ENCODE measurements around the gene FAF2. TPM values are rescaled to one million over a fixed set of nuclear protein-coding genes. Genes with fewer than 3 reads are reported as not detected.

The FAF2 gene
- 48.1 and 49.2 TPM in 2 replicates for total RNA-seq

GRCh38 chr5:176447978-176448608, at the start of gene FAF2:
Gene FAF2, plus strand, starts transcription at chr5:176448385. Its CDS starts 23 bp downstream, at chr5:176448408.

GRCh38 chr5:176415952-176416924, 31.9 kb upstream of the FAF2 start, which contains the start of gene CLTB:
Gene CLTB, minus strand, starts transcription at chr5:176416539. Its CDS starts 176 bp downstream, at chr5:176416363.

GRCh38 chr5:176536902-176537553, 88.8 kb downstream of the FAF2 start, which contains the start of gene RNF44:
Gene RNF44, minus strand, starts transcription at chr5:176537402. Its CDS starts 4,930 bp downstream, at chr5:176532472.

GRCh38 chr5:176548967-176549444, 100.8 kb downstream of the FAF2 start, which contains the start of gene CDHR2:
Gene CDHR2, plus strand, starts transcription at chr5:176549342. Its CDS starts 16,011 bp downstream, at chr5:176565353.

Small RNAs within 50 kb of the gene (small RNA-seq; reads per million reads assigned to genes)
- not detected for gene AC010297.1 (ENCODE audit: low replicate concordance)
- gene RF00019 (ENCODE audit: low replicate concordance) = not detected
- gene RN7SL684P (ENCODE audit: low replicate concordance) = not detected

Other genes with a start within 250 kb of the FAF2 start
- 7.9 TPM in 2 replicates for gene SIMC1, start 210.0 kb upstream of the FAF2 start, total RNA-seq
- gene KIAA1191, start 86.6 kb upstream of the FAF2 start, total RNA-seq = 72.9 and 126 TPM in 2 replicates
- gene ARL10, start 82.9 kb upstream of the FAF2 start, total RNA-seq = 9.4 and 11.6 TPM in 2 replicates
- 15.9 and 19.5 TPM in 2 replicates for gene NOP16, start 59.8 kb upstream of the FAF2 start, total RNA-seq
- gene HIGD2A, start 59.6 kb upstream of the FAF2 start, total RNA-seq = 29.6 and 39.8 TPM in 2 replicates
- gene CLTB, start 31.8 kb upstream of the FAF2 start, total RNA-seq = 77.5 and 102 TPM in 2 replicates
- gene RNF44, start 89.0 kb downstream of the FAF2 start, total RNA-seq = 6.1 and 6.9 TPM in 2 replicates
- gene CDHR2, start 101.0 kb downstream of the FAF2 start, total RNA-seq = not detected in 2 replicates
- 1.8 and 11.9 TPM in 2 replicates for gene GPRIN1, start 161.8 kb downstream of the FAF2 start, total RNA-seq
- gene SNCB, start 182.1 kb downstream of the FAF2 start, total RNA-seq = 0.14 TPM in 1 of 2 replicates, not detected in the other
- not detected in 2 replicates for gene EIF4E1B, start 182.3 kb downstream of the FAF2 start, total RNA-seq
- gene TSPAN17, start 199.1 kb downstream of the FAF2 start, total RNA-seq = 36.8 and 42.1 TPM in 2 replicates